ENCODE measurements around the gene MAP2K5.

Gene MAP2K5

GRCh38 chr15:67560320-67560719, 17.8 kb downstream of the MAP2K5 start:
- DNase-seq: no peak

- DNase-seq: no peak
Measured at GRCh38 chr15:67563092-67563491, 20.6 kb downstream of the MAP2K5 start.

GRCh38 chr15:67564021-67564967, 21.8 kb downstream of the MAP2K5 start:
- DNase-seq: no peak

- DNase-seq: no peak
Measured at GRCh38 chr15:67564968-67565345, 22.5 kb downstream of the MAP2K5 start.

- DNase-seq: no peak
Measured at GRCh38 chr15:67569668-67570067, 27.2 kb downstream of the MAP2K5 start.

GRCh38 chr15:67570875-67571647, 28.6 kb downstream of the MAP2K5 start:
- no peak for DNase-seq

GRCh38 chr15:67571648-67572415, 29.3 kb downstream of the MAP2K5 start:
- DNase-seq: no peak

- DNase-seq: no peak
Measured at GRCh38 chr15:67573194-67573593, 30.7 kb downstream of the MAP2K5 start.

- no peak for DNase-seq
Measured at GRCh38 chr15:67575039-67575502, 32.6 kb downstream of the MAP2K5 start.

- no peak for DNase-seq
Measured at GRCh38 chr15:67578020-67578600, 35.6 kb downstream of the MAP2K5 start.

- no peak for DNase-seq
Measured at GRCh38 chr15:67579164-67579563, 36.7 kb downstream of the MAP2K5 start.

- no peak for DNase-seq
Measured at GRCh38 chr15:67579967-67580366, 37.5 kb downstream of the MAP2K5 start.

- DNase-seq: no peak
Measured at GRCh38 chr15:67584157-67584556, 41.7 kb downstream of the MAP2K5 start.

GRCh38 chr15:67585681-67586080, 43.2 kb downstream of the MAP2K5 start:
- no peak for DNase-seq

GRCh38 chr15:67587331-67587730, 44.8 kb downstream of the MAP2K5 start:
- DNase-seq: no peak

- DNase-seq: no peak
Measured at GRCh38 chr15:67587754-67588153, 45.3 kb downstream of the MAP2K5 start.

- DNase-seq: no peak
Measured at GRCh38 chr15:67590191-67590590, 47.7 kb downstream of the MAP2K5 start.

GRCh38 chr15:67592245-67592644, 49.7 kb downstream of the MAP2K5 start:
- DNase-seq: no peak

GRCh38 chr15:67593562-67593961, 51.1 kb downstream of the MAP2K5 start:
- DNase-seq: no peak

GRCh38 chr15:67594770-67595169, 52.3 kb downstream of the MAP2K5 start:
- no peak for DNase-seq

- no peak for DNase-seq
Measured at GRCh38 chr15:67595572-67595971, 53.1 kb downstream of the MAP2K5 start.

GRCh38 chr15:67601073-67601472, 58.6 kb downstream of the MAP2K5 start:
- DNase-seq: no peak

- no peak for DNase-seq
Measured at GRCh38 chr15:67603063-67603462, 60.6 kb downstream of the MAP2K5 start.
